H1 (cell line): ENCODE measurements around the gene CACNG5. TPM values are rescaled to one million over a fixed set of nuclear protein-coding genes. Genes with fewer than 3 reads are reported as not detected.
A peak's percentile ranks its signal among the peaks of the same experiment; 100 is the strongest.

ENCODE experiments used
- CTCF ChIA-PET: fragments of 300-600 bp; sonication (Branson Sonifier 250); formaldehyde crosslinking; loops from one replicate; lab custom pipeline; 2021; ENCODE audit not compliant: partially characterized antibody; lab: Charles Lee
- POLR2A ChIA-PET: fragments of 300-600 bp; sonication (Branson Sonifier 250); formaldehyde crosslinking; loops from one replicate; lab custom pipeline; 2021; ENCODE audit warnings: inconsistent platforms; ENCODE audit not compliant: partially characterized antibody; lab: Charles Lee
- DNase-seq, 2 experiments: peaks; one replicate each; pipeline versions ENCODE4 v3.0.0 to v3.0.0-alpha.2; 2010 to 2022; ENCODE audit warnings: low spot score in 2 of 2, low read depth in 1 of 2, mixed read lengths in 1 of 2
- FAIRE-seq: peaks from 2 replicates; lab custom pipeline; 2011; peaks lifted over from hg19 to GRCh38; lab: Jason Lieb, UNC
- H2AFZ ChIP-seq: 2 replicates; pipeline ENCODE4 v1.8.1; 2012; ENCODE audit warnings: low read length, inconsistent platforms
- H2AK5ac ChIP-seq: 2 replicates; pipeline ENCODE4 v1.6.1; 2013; ENCODE audit warnings: low read depth, low read length
- H2BK120ac ChIP-seq: replicated peaks from 2 replicates; pipeline ENCODE3; 2013; ENCODE audit warnings: low read depth, low read length, inconsistent platforms
- H2BK12ac ChIP-seq: 2 replicates; pipeline ENCODE4 v1.6.1; 2013; ENCODE audit warnings: low read depth, low read length
- H2BK15ac ChIP-seq: 2 replicates; pipeline ENCODE4 v1.6.1; 2013; ENCODE audit warnings: low read length
- H2BK20ac ChIP-seq: 2 replicates; pipeline ENCODE4 v1.6.1; 2013; ENCODE audit warnings: low read length
- H2BK5ac ChIP-seq: 2 replicates; pipeline ENCODE4 v1.6.1; 2013; ENCODE audit warnings: low read depth, low read length
- H3K14ac ChIP-seq: 2 replicates; pipeline ENCODE4 v1.6.1; 2013; ENCODE audit warnings: inconsistent platforms; ENCODE audit not compliant: insufficient read length
- H3K18ac ChIP-seq: 2 replicates; pipeline ENCODE4 v1.6.1; 2013; ENCODE audit warnings: low read length; ENCODE audit errors: extremely low read depth
- H3K23ac ChIP-seq: 2 replicates; pipeline ENCODE4 v1.6.1; 2013; ENCODE audit warnings: inconsistent platforms; ENCODE audit not compliant: insufficient read length
- H3K23me2 ChIP-seq: 2 replicates; pipeline ENCODE4 v1.6.1; 2013; ENCODE audit warnings: low read depth, low read length
- H3K27ac ChIP-seq: 2 replicates; pipeline ENCODE4 v1.6.1; 2011; ENCODE audit warnings: low read depth, low read length, inconsistent platforms
- H3K27me3 ChIP-seq, 4 experiments: replicated peaks in 1 of 4; 1 replicate in 1 of 4; 2 replicates in 3 of 4; pipeline versions ENCODE4 v1.6.1 to v1.8.1; 2011 to 2013; ENCODE audit warnings: low read length in 3 of 4, mild to moderate bottlenecking in 3 of 4, inconsistent platforms in 2 of 4, mixed read lengths in 2 of 4, moderate library complexity in 1 of 4; ENCODE audit not compliant: control insufficient read depth in 3 of 4, insufficient read depth in 3 of 4; ENCODE audit errors: extremely low read depth in 1 of 4
- H3K36me3 ChIP-seq, 4 experiments: 2 replicates each; pipeline versions ENCODE4 v1.6.1 to v1.8.1; 2011 to 2013; ENCODE audit warnings: mild to moderate bottlenecking in 4 of 4, low read length in 3 of 4, moderate library complexity in 2 of 4, control low read depth in 1 of 4, inconsistent platforms in 1 of 4; ENCODE audit not compliant: insufficient read depth in 4 of 4, control insufficient read depth in 2 of 4
- H3K4ac ChIP-seq: replicated peaks from 2 replicates; pipeline ENCODE3; 2013; ENCODE audit warnings: low read length, low read depth, mixed read lengths, inconsistent platforms; ENCODE audit not compliant: insufficient read length
- H3K4me1 ChIP-seq, 4 experiments: replicated peaks in 1 of 4; 1 replicate in 1 of 4; 2 replicates in 3 of 4; pipeline versions ENCODE4 v1.6.1 to v1.8.1; 2011 to 2013; ENCODE audit warnings: low read length in 3 of 4, inconsistent platforms in 2 of 4, mixed read lengths in 1 of 4; ENCODE audit not compliant: insufficient read depth in 4 of 4, control insufficient read depth in 3 of 4
- H3K4me2 ChIP-seq, 2 experiments: 2 replicates each; pipeline versions ENCODE4 v1.6.1 to v1.8.1; 2011 to 2013; ENCODE audit warnings: low read depth in 2 of 2, low read length in 2 of 2, control low read depth in 1 of 2, inconsistent platforms in 1 of 2, mild to moderate bottlenecking in 1 of 2; ENCODE audit not compliant: insufficient read depth in 1 of 2
- H3K4me3 ChIP-seq, 4 experiments: fragments of 200-600, 300-600 bp in 1 of 4; sonication (generic), shearing (Covaris generic), sonication (Bioruptor Twin) in 1 of 4; 2 replicates each; pipeline versions ENCODE4 v1.5.1 to v1.8.1; 2011 to 2016; ENCODE audit warnings: low read length in 4 of 4, low read depth in 3 of 4, control low read depth in 2 of 4, inconsistent platforms in 2 of 4, mild to moderate bottlenecking in 2 of 4, mixed read lengths in 1 of 4, moderate library complexity in 1 of 4; ENCODE audit not compliant: insufficient read depth in 2 of 4; ENCODE audit errors: extremely low read depth in 1 of 4
- H3K56ac ChIP-seq: replicated peaks from 2 replicates; pipeline ENCODE3; 2013; ENCODE audit warnings: low read depth, mild to moderate bottlenecking, mixed read lengths, low read length, inconsistent platforms; ENCODE audit not compliant: insufficient read length
- H3K79me1 ChIP-seq: 2 replicates; pipeline ENCODE4 v1.6.1; 2013; ENCODE audit warnings: low read depth, low read length, control low read depth
- H3K79me2 ChIP-seq, 2 experiments: 2 replicates each; pipeline versions ENCODE4 v1.6.1 to v1.8.1; 2012 to 2013; ENCODE audit warnings: low read length in 2 of 2, mild to moderate bottlenecking in 2 of 2, inconsistent platforms in 1 of 2; ENCODE audit not compliant: insufficient read depth in 2 of 2, control insufficient read depth in 1 of 2
- H3K9ac ChIP-seq, 4 experiments: replicated peaks in 1 of 4; 1 replicate in 1 of 4; 2 replicates in 3 of 4; pipeline versions ENCODE4 v1.6.1 to v1.8.1; 2011 to 2013; ENCODE audit warnings: low read depth in 3 of 4, low read length in 3 of 4, control low read depth in 2 of 4, mild to moderate bottlenecking in 2 of 4, moderate library complexity in 2 of 4, inconsistent platforms in 1 of 4; ENCODE audit errors: extremely low read depth in 1 of 4
- H3K9me3 ChIP-seq, 2 experiments: 2 replicates each; pipeline versions ENCODE4 v1.6.1 to v1.8.1; 2012 to 2013; ENCODE audit warnings: mild to moderate bottlenecking in 2 of 2, moderate library complexity in 2 of 2, control low read depth in 1 of 2, inconsistent platforms in 1 of 2, low read depth in 1 of 2, low read length in 1 of 2, mixed read lengths in 1 of 2; ENCODE audit not compliant: insufficient read depth in 2 of 2
- H4K20me1 ChIP-seq, 2 experiments: replicated peaks in 1 of 2; 2 replicates each; pipeline versions ENCODE3 to v1.8.1; 2011 to 2013; ENCODE audit warnings: inconsistent platforms in 2 of 2, low read length in 2 of 2, mild to moderate bottlenecking in 1 of 2; ENCODE audit not compliant: insufficient read depth in 2 of 2, control insufficient read depth in 1 of 2
- H4K5ac ChIP-seq: 2 replicates; pipeline ENCODE4 v1.6.1; 2013; ENCODE audit warnings: low read length, low read depth, mixed read lengths, inconsistent platforms; ENCODE audit not compliant: insufficient read length
- H4K8ac ChIP-seq: 2 replicates; pipeline ENCODE4 v1.8.0; 2013; ENCODE audit warnings: mild to moderate bottlenecking, moderate library complexity, low read length, inconsistent platforms; ENCODE audit not compliant: insufficient read depth; ENCODE audit errors: extremely low read depth
- H4K91ac ChIP-seq: replicated peaks from 2 replicates; pipeline ENCODE3; 2013; ENCODE audit warnings: low read length, mixed read lengths, inconsistent platforms; ENCODE audit not compliant: insufficient read length
- CBX5 ChIP-seq: fragments of 300-800, 300-1000 bp; sonication (generic); IDR thresholded peaks from 2 replicates; pipeline ENCODE4 v1.7.1; 2016; ENCODE audit warnings: antibody characterized with exemption, low read length, low read depth
- EGR1 ChIP-seq: IDR thresholded peaks from 2 replicates; pipeline ENCODE4 v1.6.1; 2011; ENCODE audit warnings: low read depth, low read length, borderline replicate concordance
- HDAC6 ChIP-seq: IDR thresholded peaks from one replicate; pipeline ENCODE4 v1.7.1; 2012; ENCODE audit warnings: low read depth, mild to moderate bottlenecking, inconsistent platforms, low read length, moderate library complexity
- KDM1A ChIP-seq: fragments of 200-600, 300-600 bp; sonication (generic); IDR thresholded peaks from 2 replicates; pipeline ENCODE4 v1.7.1; 2016; ENCODE audit warnings: mild to moderate bottlenecking, low read length, borderline replicate concordance
- NRF1 ChIP-seq: IDR thresholded peaks from 2 replicates; pipeline ENCODE4 v1.6.1; 2011; ENCODE audit warnings: mild to moderate bottlenecking, low read depth, low read length, improper control_type of control experiment
- RAD21 ChIP-seq, 2 experiments: IDR thresholded peaks in 1 of 2; conservative IDR thresholded peaks in 1 of 2; 2 replicates each; pipeline ENCODE4 v1.6.1; 2011; ENCODE audit warnings: low read depth in 2 of 2, low read length in 2 of 2, improper control_type of control experiment in 1 of 2, inconsistent platforms in 1 of 2, mild to moderate bottlenecking in 1 of 2, moderate library complexity in 1 of 2
- RBBP5 ChIP-seq: IDR thresholded peaks from 2 replicates; pipeline ENCODE4 v1.7.1; 2012; ENCODE audit warnings: low read depth, mild to moderate bottlenecking, inconsistent platforms, low read length, moderate library complexity, borderline replicate concordance
- SRF ChIP-seq: IDR thresholded peaks from 2 replicates; pipeline ENCODE4 v1.6.1; 2011; ENCODE audit warnings: mild to moderate bottlenecking, low read depth, low read length, moderate library complexity
- SUZ12 ChIP-seq: fragments of 200-600 bp; sonication (generic); IDR thresholded peaks from 2 replicates; pipeline ENCODE4 v1.6.1; 2012; ENCODE audit warnings: mild to moderate bottlenecking, inconsistent platforms, low read length, moderate library complexity, mixed read lengths
- TBP ChIP-seq: IDR thresholded peaks from 2 replicates; pipeline ENCODE4 v1.6.1; 2011; ENCODE audit warnings: low read depth, low read length, improper control_type of control experiment
- WGBS, 2 experiments: shearing (Covaris generic) in 1 of 2; methylation state at CpG; one replicate each; pipeline versions ENCODE4 v1.1.6 to v1.1.7; 2013 to 2015; ENCODE audit warnings: low lambda C conversion rate in 2 of 2, mixed read lengths in 2 of 2, inconsistent platforms in 1 of 2, low coverage in 1 of 2, missing lambda C conversion rate in 1 of 2; ENCODE audit not compliant: insufficient replicate concordance in 2 of 2, insufficient coverage in 1 of 2, insufficient read length in 1 of 2; ENCODE audit errors: extremely low coverage in 1 of 2, missing lambda C conversion rate in 1 of 2; 5-methylcytosine and 5-hydroxymethylcytosine counted together
- polyA plus RNA-seq, 7 experiments: library from polyadenylated mRNA; depleted of rRNA in 3 of 7; stranded (reverse) in 5 of 7; unstranded in 2 of 7; fragments of >200 nt in 5 of 7; fragments of 200-250 nt in 2 of 7; gene quantifications; 1 replicate in 5 of 7; 2 replicates in 1 of 7; 4 replicates in 1 of 7; pipeline versions ENCODE4 v1.2.1 to v1.2.3, GENCODE V29; 2011 to 2013; ENCODE audit warnings: missing spikeins in 2 of 7, mixed read lengths in 2 of 7
- total RNA-seq: library from RNA; stranded (reverse); fragmentation: NEBNext Ultra II Directional; extraction: Animal tissue kit (Norgen Biotek cat#: 25700); gene quantifications from 2 replicates; pipeline ENCODE4 v1.2.1, GENCODE V29; 2021
- TF ChIP-seq, protein P1 (sequence below): IDR thresholded peaks from 2 replicates; pipeline ENCODE4 v1.6.1; 2011; ENCODE audit warnings: low read depth, mild to moderate bottlenecking, low read length; ENCODE audit not compliant: insufficient read depth

The CACNG5 gene
- total and polyA plus RNA-seq, 2 of the 8 experiments (the other 6 are each of a cell fraction or from before 2014, with no cell fraction given): 2.2 to 3.1 TPM

DNA sequence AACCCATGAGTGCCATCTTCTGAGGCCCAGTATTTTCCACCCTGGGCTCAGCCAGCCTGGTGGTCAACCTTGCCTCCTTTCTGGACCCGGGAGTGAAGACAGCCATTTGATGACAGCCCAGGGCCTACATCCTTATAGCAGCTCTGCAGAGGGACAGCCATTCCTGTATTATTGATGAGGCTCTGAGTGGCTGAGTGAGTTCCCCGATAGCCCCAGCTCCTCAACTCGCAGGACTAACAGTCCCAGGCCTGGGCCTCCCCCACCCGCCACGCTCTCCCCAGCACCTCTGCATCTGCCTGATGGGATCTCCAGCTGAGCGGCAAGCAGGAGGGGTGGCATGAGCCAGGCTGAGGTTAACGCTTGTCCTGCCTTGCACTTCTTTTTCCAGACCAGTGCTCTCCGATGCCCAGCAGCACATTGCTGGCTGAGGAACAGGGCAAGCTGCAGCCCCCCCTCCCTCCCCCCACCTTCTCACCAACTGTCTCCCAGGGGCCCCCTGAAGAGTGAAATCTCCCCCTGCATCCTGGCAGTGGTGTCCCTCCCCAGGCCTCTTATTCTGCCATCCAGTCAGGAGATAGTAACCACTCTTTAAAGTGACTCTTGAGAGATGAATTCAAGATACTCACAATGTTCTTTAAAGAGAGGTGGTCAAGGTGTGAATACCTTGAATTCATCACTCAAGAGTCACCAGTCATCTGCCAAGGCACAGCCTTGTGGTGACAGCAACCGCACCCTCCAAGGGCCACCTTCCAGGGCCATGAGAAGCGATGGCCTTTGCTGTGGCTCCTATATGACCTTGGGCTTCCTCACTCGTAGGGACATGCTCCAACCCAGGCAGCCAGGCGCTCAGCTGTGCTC, 23.5 kb downstream of the CACNG5 start:
- no peak overlapping the region for H2BK20ac ChIP-seq
- WGBS, 2 experiments: 84% methylated on average over 5 of the region's 12 CpGs; no CpG with 5 or more reads in 1 of the 2 experiments
- H3K79me2 ChIP-seq: no peaks in the 10 kb centered on the region
- no peak overlapping the region for H3K23ac ChIP-seq
- H2BK15ac ChIP-seq: 0 out of 2 replicates have a peak overlapping the region, but pooled peaks have one; percentile 61
- H4K8ac ChIP-seq: no peak overlapping the region
- H2AK5ac ChIP-seq: no peak overlapping the region
- POLR2A ChIA-PET: no interaction called here
- no peaks in the 10 kb centered on the region for H3K27me3 ChIP-seq
- CTCF ChIA-PET: interaction anchor here (0.8 to 1.3 kb wide), 4 partner anchors 10 to 133 kb away, joined by 3 to 4 read pairs (median 3); no protein-coding TSS in a partner anchor
- H3K23me2 ChIP-seq: no peaks in the 10 kb centered on the region
- no peaks in the 10 kb centered on the region for H3K36me3 ChIP-seq
- no peak overlapping the region for H3K4me2 ChIP-seq
- FAIRE-seq: no peak
- no peak overlapping the region for H2BK5ac ChIP-seq
- H3K79me1 ChIP-seq: no peaks in the 10 kb centered on the region
- H4K20me1 ChIP-seq: no peaks in the 10 kb centered on the region
- H3K4ac ChIP-seq: no peak overlapping the region
- H3K18ac ChIP-seq: no peak overlapping the region; the same call in 1 of the 2 replicates
- no peak overlapping the region for H2BK12ac ChIP-seq
- no peak overlapping the region for H3K27ac ChIP-seq
- DNase-seq: no peak
- no peaks in the 10 kb centered on the region; a peak in 1 of 4 replicates for H3K9me3 ChIP-seq
- no peaks in the 10 kb centered on the region for H3K4me1 ChIP-seq
- H3K4me3 ChIP-seq: no peak overlapping the region
- no peak overlapping the region for H4K91ac ChIP-seq
- H3K14ac ChIP-seq: no peak overlapping the region
- H3K56ac ChIP-seq: no peak overlapping the region
- H3K9ac ChIP-seq: no peak overlapping the region
- no peak overlapping the region for H2BK120ac ChIP-seq
- H4K5ac ChIP-seq: no peak overlapping the region
- no peak overlapping the region for H2AFZ ChIP-seq
- no peak for TF ChIP-seq EGR1
- TF ChIP-seq, protein P1, sequence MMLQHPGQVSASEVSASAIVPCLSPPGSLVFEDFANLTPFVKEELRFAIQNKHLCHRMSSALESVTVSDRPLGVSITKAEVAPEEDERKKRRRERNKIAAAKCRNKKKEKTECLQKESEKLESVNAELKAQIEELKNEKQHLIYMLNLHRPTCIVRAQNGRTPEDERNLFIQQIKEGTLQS: no peak
- no peak for TF ChIP-seq SUZ12
- TF ChIP-seq NRF1: no peak
- TF ChIP-seq CBX5: no peak
- TF ChIP-seq SRF: no peak
- TF ChIP-seq KDM1A: no peak
- no peak for TF ChIP-seq HDAC6
- TF ChIP-seq TBP: no peak
- TF ChIP-seq RAD21 (IDR thresholded peaks at IDR 0.05 in 1 of 2, conservative IDR thresholded peaks at IDR 0.05 in 1 of 2; ENCODE audit: low read depth in 2 of 2, low read length in 2 of 2): no peak
- TF ChIP-seq RBBP5: no peak
